H9 (cell line): ENCODE measurements around the gene KIF23. TPM values are rescaled to one million over a fixed set of nuclear protein-coding genes. Genes with fewer than 3 reads are reported as not detected.

Experiments used
- DNase-seq: peaks from one replicate; pipeline ENCODE4 v3.0.0-alpha.2; 2017
- H2AFZ ChIP-seq: one replicate; pipeline ENCODE4 v1.6.1; 2013; ENCODE audit warnings: mild to moderate bottlenecking, low read length, control low read depth, moderate library complexity
- H2AK5ac ChIP-seq: 2 replicates; pipeline ENCODE4 v1.6.1; 2013; ENCODE audit warnings: low read length, control low read depth, mixed read lengths; ENCODE audit not compliant: insufficient read length
- H2BK120ac ChIP-seq: one replicate; pipeline ENCODE4 v1.6.1; 2013; ENCODE audit warnings: low read depth, mild to moderate bottlenecking, low read length, control low read depth, inconsistent platforms; ENCODE audit not compliant: poor library complexity, severe bottlenecking
- H2BK12ac ChIP-seq: 2 replicates; pipeline ENCODE4 v1.6.1; 2013; ENCODE audit warnings: low read length, control low read depth, mixed read lengths, low read depth; ENCODE audit not compliant: insufficient read length
- H2BK15ac ChIP-seq: 2 replicates; pipeline ENCODE4 v1.6.1; 2013; ENCODE audit warnings: low read depth, low read length, control low read depth
- H2BK20ac ChIP-seq: one replicate; pipeline ENCODE4 v1.6.1; 2013; ENCODE audit warnings: low read depth, mild to moderate bottlenecking, low read length, control low read depth, inconsistent platforms; ENCODE audit not compliant: poor library complexity, severe bottlenecking
- H2BK5ac ChIP-seq: 2 replicates; pipeline ENCODE4 v1.6.1; 2013; ENCODE audit warnings: low read length, control low read depth, mixed read lengths; ENCODE audit not compliant: insufficient read length
- H3K14ac ChIP-seq: 2 replicates; pipeline ENCODE4 v1.6.1; 2013; ENCODE audit warnings: low read length, control low read depth; ENCODE audit not compliant: insufficient read depth
- H3K18ac ChIP-seq: 2 replicates; pipeline ENCODE4 v1.6.1; 2013; ENCODE audit warnings: low read depth, mild to moderate bottlenecking, mixed read lengths, low read length, control low read depth; ENCODE audit not compliant: insufficient read length
- H3K23ac ChIP-seq: 2 replicates; pipeline ENCODE4 v1.6.1; 2013; ENCODE audit warnings: low read length, control low read depth, mixed read lengths, low read depth; ENCODE audit not compliant: insufficient read length
- H3K23me2 ChIP-seq: 2 replicates; pipeline ENCODE4 v1.6.1; 2013; ENCODE audit warnings: low read depth, mild to moderate bottlenecking, mixed read lengths, low read length, control low read depth; ENCODE audit not compliant: insufficient read length, poor library complexity, severe bottlenecking
- H3K27ac ChIP-seq: 2 replicates; pipeline ENCODE4 v1.5.1; 2013; ENCODE audit warnings: low read length, control low read depth, mixed read lengths, low read depth; ENCODE audit not compliant: insufficient read length
- H3K27me3 ChIP-seq: 2 replicates; pipeline ENCODE4 v1.6.1; 2013; ENCODE audit warnings: low read length, control low read depth, inconsistent platforms; ENCODE audit not compliant: insufficient read depth
- H3K4ac ChIP-seq: 2 replicates; pipeline ENCODE4 v1.6.1; 2013; ENCODE audit warnings: low read depth, mild to moderate bottlenecking, control low read depth, inconsistent platforms, low read length, moderate library complexity
- H3K4me1 ChIP-seq: 2 replicates; pipeline ENCODE4 v1.6.1; 2013; ENCODE audit warnings: low read length, control low read depth, inconsistent platforms; ENCODE audit not compliant: insufficient read depth
- H3K4me2 ChIP-seq: 2 replicates; pipeline ENCODE4 v1.6.1; 2013; ENCODE audit warnings: low read length, control low read depth, mixed read lengths; ENCODE audit not compliant: insufficient read length, insufficient read depth
- H3K56ac ChIP-seq: 2 replicates; pipeline ENCODE4 v1.6.1; 2013; ENCODE audit warnings: low read depth, mild to moderate bottlenecking, mixed read lengths, low read length, control low read depth; ENCODE audit not compliant: insufficient read length
- H3K79me1 ChIP-seq: 2 replicates; pipeline ENCODE4 v1.6.1; 2013; ENCODE audit warnings: low read depth, mild to moderate bottlenecking, moderate library complexity, low read length, control low read depth, inconsistent platforms; ENCODE audit not compliant: insufficient read depth, poor library complexity, severe bottlenecking
- H3K79me2 ChIP-seq: 2 replicates; pipeline ENCODE4 v1.6.1; 2013; ENCODE audit warnings: low read length, control low read depth, inconsistent platforms; ENCODE audit not compliant: insufficient read depth
- H3K9ac ChIP-seq: 2 replicates; pipeline ENCODE4 v1.6.1; 2013; ENCODE audit warnings: low read length, control low read depth, mixed read lengths; ENCODE audit not compliant: insufficient read length; ENCODE audit errors: extremely low read depth
- H3K9me3 ChIP-seq: one replicate; pipeline ENCODE4 v1.6.1; 2013; ENCODE audit warnings: low read depth, low read length, inconsistent platforms; ENCODE audit not compliant: control insufficient read depth
- H3T11ph ChIP-seq: one replicate; pipeline ENCODE4 v1.6.1; 2013; ENCODE audit warnings: mild to moderate bottlenecking, low read length, control low read depth, inconsistent platforms
- H4K20me1 ChIP-seq: one replicate; pipeline ENCODE4 v1.6.1; 2013; ENCODE audit not compliant: control insufficient read depth, insufficient read length, insufficient read depth
- H4K5ac ChIP-seq: 2 replicates; pipeline ENCODE4 v1.6.1; 2013; ENCODE audit warnings: low read depth, mild to moderate bottlenecking, mixed read lengths, low read length, control low read depth; ENCODE audit not compliant: insufficient read length
- H4K8ac ChIP-seq: replicated peaks from 2 replicates; pipeline ENCODE4 v1.6.1; 2013; ENCODE audit warnings: low read length, control low read depth, mixed read lengths, low read depth; ENCODE audit not compliant: insufficient read length
- H4K91ac ChIP-seq: 2 replicates; pipeline ENCODE4 v1.6.1; 2013; ENCODE audit warnings: low read depth, mild to moderate bottlenecking, moderate library complexity, mixed read lengths, low read length, control low read depth; ENCODE audit not compliant: insufficient read length
- H3K27ac Mint-ChIP-seq, 3 experiments: 2 replicates in 2 of 3; 3 replicates in 1 of 3; pipeline ENCODE4 v1.8.0; 2020 to 2021; ENCODE audit warnings: mixed read lengths in 3 of 3, mild to moderate bottlenecking in 1 of 3, moderate library complexity in 1 of 3
- H3K27me3 Mint-ChIP-seq: 2 replicates; pipeline ENCODE4 v1.8.0; 2021; ENCODE audit warnings: low read depth, mild to moderate bottlenecking, moderate library complexity, mixed read lengths
- H3K36me3 Mint-ChIP-seq, 3 experiments: 2 replicates in 2 of 3; 3 replicates in 1 of 3; pipeline ENCODE4 v1.8.0; 2020 to 2021; ENCODE audit warnings: low read depth in 3 of 3, mixed read lengths in 3 of 3; ENCODE audit not compliant: insufficient read depth in 1 of 3
- H3K4me1 Mint-ChIP-seq, 2 experiments: 2 replicates each; pipeline ENCODE4 v1.8.0; 2020; ENCODE audit warnings: mixed read lengths in 2 of 2
- H3K4me3 Mint-ChIP-seq, 2 experiments: 2 replicates in 1 of 2; 3 replicates in 1 of 2; pipeline ENCODE4 v1.8.0; 2020 to 2021; ENCODE audit warnings: mild to moderate bottlenecking in 2 of 2, mixed read lengths in 2 of 2, moderate library complexity in 1 of 2
- H3K9me3 Mint-ChIP-seq, 2 experiments: 2 replicates in 1 of 2; 3 replicates in 1 of 2; pipeline ENCODE4 v1.8.0; 2020; ENCODE audit warnings: mild to moderate bottlenecking in 2 of 2, mixed read lengths in 2 of 2, moderate library complexity in 1 of 2
- CTCF ChIP-seq: fragments of 200-600 bp; sonication (generic); conservative IDR thresholded peaks from 3 replicates; pipeline ENCODE4 v1.8.0; 2021; ENCODE audit warnings: antibody characterized with exemption, mild to moderate bottlenecking
- WGBS: extraction: QIAGEN DNeasy Blood & Tissue Kit; methylation state at CpG from one replicate; pipeline ENCODE4 v1.1.7; 2013; ENCODE audit warnings: missing lambda C conversion rate, low lambda C conversion rate, mixed read lengths; ENCODE audit not compliant: insufficient read length; ENCODE audit errors: extremely low coverage; 5-methylcytosine and 5-hydroxymethylcytosine counted together
- total RNA-seq: library from RNA; stranded (reverse); gene quantifications from 2 replicates; pipeline ENCODE4 v1.2.1, GENCODE V29; 2021

The KIF23 gene
- total RNA-seq, 1 experiment from 2014 or later = 55.4 TPM

GRCh38 chr15:69393831-69394491, 20.2 kb upstream of the KIF23 start:
- Histone ChIP-seq H4K20me1 (no peaks in the 10 kb centered on the region), H3K4ac (no peak overlapping the region), H2AFZ (no peak overlapping the region), H2BK120ac (no peak overlapping the region), H4K5ac (no peak overlapping the region), H2BK5ac (no peak overlapping the region), H3K23me2 (no peaks in the 10 kb centered on the region), H4K8ac (no peak overlapping the region), H3T11ph (no peak overlapping the region), H3K9ac (no peak overlapping the region), H3K27ac (no peak overlapping the region), H2AK5ac (no peak overlapping the region), H3K4me2 (no peak overlapping the region), H3K4me1 (peaks cover 3% of the 10 kb centered on the region; the same call in 1 of the 2 replicates), H3K79me2 (no peaks in the 10 kb centered on the region), H4K91ac (no peak overlapping the region), H3K23ac (no peak overlapping the region), H3K9me3 (no peaks in the 10 kb centered on the region), H3K79me1 (no peaks in the 10 kb centered on the region), H2BK12ac (no peak overlapping the region), H3K14ac (no peak overlapping the region), H2BK15ac (no peak overlapping the region), H3K56ac (no peak overlapping the region), H3K27me3 (no peaks in the 10 kb centered on the region), H3K18ac (no peak overlapping the region), H2BK20ac (no peak overlapping the region)
- no CpG with 5 or more reads among the region's 11 CpGs for WGBS
- Mint-ChIP-seq H3K4me3 (peak overlapping the region in 1 of 2 experiments; percentile 41; a peak in 2 of 5 replicates), H3K9me3 (no peaks in the 10 kb centered on the region), H3K4me1 (peaks cover 15 to 24% of the 10 kb centered on the region in 2 experiments), H3K36me3 (no peaks in the 10 kb centered on the region), H3K27me3 (peaks cover 11% of the 10 kb centered on the region), H3K27ac (no peak overlapping the region)
- DNase-seq = no peak
- no peak for TF ChIP-seq CTCF
